LNCaP clone FGC (cell line): ENCODE results near the gene FAM241B.

Experiments used
- DNase-seq: peaks from one replicate; pipeline ENCODE4 v3.0.0-alpha.2; 2011; ENCODE audit warnings: low read depth
- H3K4me3 ChIP-seq: 2 replicates; pipeline ENCODE4 v1.5.1; 2011; ENCODE audit warnings: mild to moderate bottlenecking, low read depth, low read length, control low read depth
- CTCF ChIP-seq: IDR thresholded peaks from 2 replicates; pipeline ENCODE4 v1.5.1; 2012; ENCODE audit warnings: mild to moderate bottlenecking; ENCODE audit not compliant: control insufficient read depth, insufficient read depth; ENCODE audit errors: extremely low read depth

FAM241B gene

GRCh38 chr10:69649786-69650550, 19.9 kb downstream of the FAM241B start:
- peak; percentile 72 for DNase-seq
- H3K4me3 ChIP-seq, result no peak overlapping the region
- peak; percentile 54 for TF ChIP-seq CTCF

GRCh38 chr10:69650589-69651261, 20.7 kb downstream of the FAM241B start:
- no peak overlapping the region for H3K4me3 ChIP-seq
- DNase-seq, result no peak
- TF ChIP-seq CTCF, result no peak

- no peak for DNase-seq
- H3K4me3 ChIP-seq, result no peak overlapping the region
- TF ChIP-seq CTCF, result no peak
Measured at GRCh38 chr10:69651362-69651761, 21.3 kb downstream of the FAM241B start.

- DNase-seq, result no peak
- no peak for TF ChIP-seq CTCF
- no peak overlapping the region for H3K4me3 ChIP-seq
Measured at GRCh38 chr10:69652111-69652856, 22.2 kb downstream of the FAM241B start.

DNA sequence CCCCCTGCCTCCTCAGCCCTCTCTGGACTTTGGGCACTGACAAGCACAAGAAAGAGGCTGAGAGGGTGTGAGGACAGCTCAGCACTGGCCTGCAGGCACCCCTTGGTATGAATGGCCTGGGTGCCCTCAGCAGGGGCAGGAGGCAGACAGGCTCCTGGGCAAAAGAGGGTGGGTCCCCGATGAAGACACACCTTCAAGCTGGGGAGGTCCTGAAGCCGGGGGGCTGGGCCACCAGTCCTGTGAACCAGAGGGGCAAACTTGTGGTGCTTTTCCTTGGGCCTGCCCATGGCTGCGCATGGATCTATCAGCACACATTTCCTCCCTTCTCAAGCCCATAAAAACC, 22.8 kb downstream of the FAM241B start:
- no peak for TF ChIP-seq CTCF
- no peak overlapping the region for H3K4me3 ChIP-seq
- DNase-seq, result no peak

GRCh38 chr10:69653561-69653960, 23.5 kb downstream of the FAM241B start:
- no peak overlapping the region for H3K4me3 ChIP-seq
- no peak for TF ChIP-seq CTCF
- DNase-seq, result no peak
